Mesodermal cell (in vitro differentiated cells): ENCODE results near the gene ZGLP1. TPM values are rescaled to one million over a fixed set of nuclear protein-coding genes. Genes with fewer than 3 reads are reported as not detected.

Experiments used
- H3K27ac ChIP-seq: 2 replicates; pipeline ENCODE4 v1.7.0; 2013; ENCODE audit warnings: mild to moderate bottlenecking, low read depth, low read length, moderate library complexity; ENCODE audit not compliant: severe bottlenecking
- H3K36me3 ChIP-seq: 2 replicates; pipeline ENCODE4 v1.7.1; 2013; ENCODE audit warnings: mild to moderate bottlenecking, low read length, moderate library complexity; ENCODE audit not compliant: control insufficient read depth, insufficient read depth
- H3K4me1 ChIP-seq: one replicate; pipeline ENCODE4 v1.7.1; 2013; ENCODE audit warnings: mild to moderate bottlenecking, low read length; ENCODE audit not compliant: insufficient read depth, control insufficient read depth, poor library complexity, severe bottlenecking
- H3K4me3 ChIP-seq: 2 replicates; pipeline ENCODE4 v1.7.0; 2013; ENCODE audit warnings: low read length, control low read depth, mild to moderate bottlenecking; ENCODE audit not compliant: insufficient read depth, poor library complexity, severe bottlenecking; ENCODE audit errors: extremely low read depth
- H3K9me3 ChIP-seq: 2 replicates; pipeline ENCODE4 v1.7.1; 2013; ENCODE audit warnings: mild to moderate bottlenecking, low read length, moderate library complexity; ENCODE audit not compliant: control insufficient read depth
- WGBS, 2 experiments: methylation state at CpG; one replicate each; pipeline ENCODE4 v1.1.5; 2013; ENCODE audit warnings: missing lambda C conversion rate in 2 of 2; ENCODE audit not compliant: insufficient coverage in 2 of 2; 5-methylcytosine and 5-hydroxymethylcytosine counted together
- polyA plus RNA-seq, 2 experiments: library from polyadenylated mRNA; stranded (reverse); fragments of 50-300 nt; gene quantifications; one replicate each; pipeline ENCODE4 v1.2.3, GENCODE V29; 2013

Gene ZGLP1
- polyA plus RNA-seq (2013, experiment 1 of 2) = 5.6 TPM
- polyA plus RNA-seq (2013, experiment 2 of 2) = 1.7 TPM

DNA sequence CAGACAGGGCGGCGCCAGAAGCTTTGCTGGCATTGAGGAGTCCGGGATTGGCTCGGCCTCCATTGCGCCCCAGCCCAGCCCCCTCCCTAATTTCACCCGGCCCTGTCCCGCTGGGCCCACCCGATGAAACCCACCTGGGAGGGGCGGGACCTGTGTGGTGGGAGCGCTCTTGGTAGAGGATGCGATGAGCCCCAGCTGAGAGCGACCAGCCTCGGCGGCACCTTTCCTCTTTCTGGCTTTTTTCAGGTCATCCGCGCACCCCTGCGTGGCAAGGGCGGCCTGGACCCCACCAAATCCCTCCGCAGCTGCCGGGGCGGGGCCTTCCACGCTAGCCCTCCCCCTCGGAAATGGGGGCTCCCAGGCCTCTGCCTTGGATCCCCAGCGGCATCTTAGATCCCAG is at the start of gene ZGLP1:
Gene ZGLP1 (minus strand): TSS at position 393 of the 400 bp plus-strand sequence.
- peaks cover 5% of the 10 kb centered on the region for H3K4me1 ChIP-seq

DNA sequence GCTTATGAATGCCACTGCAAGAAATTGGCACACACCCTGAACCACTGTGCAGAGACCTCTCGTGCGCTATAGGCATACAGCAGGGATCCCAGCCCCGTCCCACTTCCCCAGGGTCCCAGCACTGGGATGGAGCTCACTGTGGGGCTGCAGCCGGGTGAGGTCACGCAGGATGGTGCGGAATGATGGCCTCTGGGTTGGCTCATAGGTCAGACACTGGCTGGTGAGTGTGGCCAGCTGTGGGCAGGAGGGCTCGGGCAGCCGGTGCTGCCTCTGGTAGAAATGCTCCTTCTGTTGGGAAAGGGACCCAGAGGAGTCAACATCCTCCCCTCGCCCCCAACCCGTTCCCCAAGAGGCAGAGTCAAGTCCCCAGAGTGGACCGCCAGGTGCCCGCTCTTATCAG is 46.8 kb upstream of the ZGLP1 start:
- H3K9me3 ChIP-seq = no peaks in the 10 kb centered on the region
- 96 to 97% methylated on average over 10 to 12 of the region's 12 CpGs for WGBS, 2 experiments
- no peak overlapping the region for H3K4me3 ChIP-seq
- no peak overlapping the region for H3K27ac ChIP-seq
- peaks cover 5% of the 10 kb centered on the region for H3K4me1 ChIP-seq
- H3K36me3 ChIP-seq = peaks cover 53% of the 10 kb centered on the region

More for the DNA sequence above, at the start of gene ZGLP1:
- Histone ChIP-seq H3K36me3 (peaks cover 20% of the 10 kb centered on the region), H3K9me3 (no peaks in the 10 kb centered on the region), H3K4me3 (no peak within 1 kb of the TSS), H3K27ac (no peak within 1 kb of the TSS)
- WGBS, 2 experiments = 93 to 94% methylated on average over 21 to 22 of the region's 24 CpGs

DNA sequence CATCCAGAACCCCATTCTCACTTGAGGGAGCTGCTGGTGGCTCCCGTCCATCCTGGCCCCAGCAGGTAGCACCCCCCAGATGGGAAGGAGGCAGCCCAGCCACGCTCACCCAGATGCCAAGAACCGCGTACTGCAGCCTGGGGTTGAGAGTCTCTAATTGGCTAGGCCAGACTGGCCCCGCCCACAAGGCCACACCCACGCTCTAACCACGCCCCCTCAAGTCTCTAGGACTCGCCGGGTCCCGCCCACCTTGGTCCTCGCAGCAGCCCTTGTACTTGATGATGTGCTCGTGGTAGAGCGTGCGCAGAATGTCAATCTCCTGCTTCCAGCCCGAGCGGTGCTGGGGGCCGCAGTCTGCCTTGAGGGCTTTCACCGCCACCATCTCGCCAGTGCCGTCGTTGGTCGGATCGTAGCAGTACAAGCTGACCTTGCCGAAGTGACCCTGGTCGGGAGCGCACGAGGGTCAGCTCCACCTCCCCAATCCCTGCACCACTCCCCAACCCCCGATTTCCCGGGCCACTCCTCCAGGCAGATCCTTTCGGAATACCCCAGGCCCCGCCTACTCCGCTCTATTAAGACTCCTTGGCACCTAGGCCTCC is 44.3 kb upstream of the ZGLP1 start:
- peak overlapping the region; percentile 41 for H3K27ac ChIP-seq
- H3K4me1 ChIP-seq = peaks cover 5% of the 10 kb centered on the region
- H3K9me3 ChIP-seq = no peaks in the 10 kb centered on the region
- peaks cover 52% of the 10 kb centered on the region for H3K36me3 ChIP-seq
- WGBS, 2 experiments = 61 to 62% methylated on average over 28 to 32 of the region's 32 CpGs
- H3K4me3 ChIP-seq = peak overlapping the region; percentile 14

DNA sequence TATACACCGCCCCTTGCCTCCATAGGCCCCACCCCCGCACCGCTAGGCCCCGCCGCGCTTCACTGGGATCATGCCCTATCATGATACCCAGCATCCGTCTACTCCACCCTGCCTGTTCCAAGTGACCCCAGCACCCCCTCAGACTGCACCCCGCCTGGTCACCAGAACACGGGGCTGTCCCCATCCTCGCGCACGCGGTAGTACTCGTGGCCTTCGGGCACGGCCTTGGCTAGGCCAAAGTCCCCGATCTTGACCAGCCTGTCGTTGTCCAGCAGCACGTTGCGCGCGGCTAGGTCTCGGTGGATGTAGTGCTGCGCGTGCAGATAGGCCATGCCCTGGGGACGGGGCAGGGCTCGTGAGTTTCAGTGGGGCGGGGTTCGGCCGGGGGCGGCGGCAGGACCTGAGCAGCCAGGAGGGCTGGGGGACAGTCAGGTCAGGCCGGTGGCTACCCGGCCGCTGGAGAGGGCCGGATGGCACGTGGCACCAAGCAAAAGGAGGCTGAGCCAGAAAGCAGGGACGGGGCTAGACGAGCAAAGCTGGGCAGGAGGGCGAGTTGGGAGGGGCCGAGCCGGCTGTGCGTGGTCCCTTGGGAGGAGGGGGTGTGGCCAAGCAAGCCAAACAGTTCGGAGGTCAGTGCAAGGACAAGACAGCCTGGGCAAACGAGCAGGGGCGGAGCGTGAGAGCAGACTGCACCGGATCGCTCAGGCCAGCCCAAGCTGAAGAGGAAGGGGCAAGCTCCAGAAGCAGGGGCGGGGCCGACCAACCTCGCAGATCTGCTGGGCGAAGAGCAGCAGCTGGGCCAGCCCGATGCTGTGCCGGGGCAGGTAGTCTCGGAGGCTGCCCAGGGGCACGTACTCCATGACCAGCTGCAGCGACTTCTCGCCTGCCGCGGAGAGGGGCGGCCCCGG is 43.4 kb upstream of the ZGLP1 start:
- Histone ChIP-seq H3K27ac (peak overlapping the region; percentile 53), H3K36me3 (peaks cover 46% of the 10 kb centered on the region), H3K4me1 (peaks cover 5% of the 10 kb centered on the region), H3K4me3 (peak overlapping the region; percentile 14), H3K9me3 (no peaks in the 10 kb centered on the region)
- WGBS, 2 experiments = 52 to 55% methylated on average over 56 to 61 of the region's 63 CpGs

GRCh38 chr19:10346509-10346908 is 36.9 kb upstream of the ZGLP1 start:
- Histone ChIP-seq H3K9me3 (no peaks in the 10 kb centered on the region), H3K27ac (no peak overlapping the region), H3K4me1 (no peaks in the 10 kb centered on the region), H3K36me3 (peaks cover 7% of the 10 kb centered on the region), H3K4me3 (no peak overlapping the region)
- WGBS, 2 experiments = 92 to 95% methylated on average over 9 to 10 of the region's 10 CpGs

DNA sequence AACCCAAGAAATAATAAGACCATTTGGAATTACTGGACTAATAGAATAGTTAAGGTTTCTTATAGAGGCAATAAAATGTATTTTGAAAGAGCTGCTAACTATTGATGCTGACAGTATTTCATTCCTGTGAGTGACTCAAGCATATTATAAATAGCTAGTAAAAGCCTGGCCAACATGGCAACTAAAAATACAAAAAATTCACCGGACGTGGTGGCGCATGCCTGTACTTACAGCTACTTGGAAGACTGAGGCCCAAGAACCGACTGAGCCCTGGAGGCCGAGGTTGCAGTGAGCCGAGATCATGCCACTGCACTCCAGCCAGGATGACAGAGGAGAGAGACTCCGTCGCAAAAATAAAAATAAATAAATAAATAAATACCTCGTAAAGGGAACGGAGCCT is 35.2 kb upstream of the ZGLP1 start:
- WGBS, 2 experiments = 86 to 100% methylated on average over 4 to 5 of the region's 10 CpGs
- no peak overlapping the region for H3K4me3 ChIP-seq

DNA sequence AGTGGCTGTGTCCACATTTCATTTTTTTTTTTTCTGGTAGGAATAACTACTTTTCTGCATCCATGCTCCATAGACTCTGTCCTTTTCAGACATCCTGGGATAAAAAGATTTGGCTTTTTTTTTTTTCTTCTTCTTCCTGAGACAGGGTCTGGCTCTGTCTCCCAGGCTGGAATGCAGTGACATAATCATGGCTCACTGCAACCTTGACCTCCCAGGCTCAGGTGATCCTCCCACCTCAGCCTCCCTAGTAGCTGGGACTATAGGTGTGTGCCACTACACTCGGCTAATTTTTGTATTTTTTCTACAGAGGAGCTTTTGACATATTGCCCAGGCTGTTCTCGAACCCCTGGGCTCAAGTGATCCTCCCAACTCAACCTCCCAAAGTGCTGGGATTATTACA is 33.9 kb upstream of the ZGLP1 start:
- Histone ChIP-seq H3K4me3 (no peak overlapping the region), H3K36me3 (no peaks in the 10 kb centered on the region), H3K4me1 (no peaks in the 10 kb centered on the region), H3K27ac (no peak overlapping the region), H3K9me3 (no peaks in the 10 kb centered on the region)
- WGBS, 2 experiments = no CpG with 5 or more reads among the region's 2 CpGs

More for the DNA sequence above, 35.2 kb upstream of the ZGLP1 start:
- Histone ChIP-seq H3K27ac (no peak overlapping the region), H3K9me3 (no peaks in the 10 kb centered on the region), H3K4me1 (no peaks in the 10 kb centered on the region), H3K36me3 (no peaks in the 10 kb centered on the region)

DNA sequence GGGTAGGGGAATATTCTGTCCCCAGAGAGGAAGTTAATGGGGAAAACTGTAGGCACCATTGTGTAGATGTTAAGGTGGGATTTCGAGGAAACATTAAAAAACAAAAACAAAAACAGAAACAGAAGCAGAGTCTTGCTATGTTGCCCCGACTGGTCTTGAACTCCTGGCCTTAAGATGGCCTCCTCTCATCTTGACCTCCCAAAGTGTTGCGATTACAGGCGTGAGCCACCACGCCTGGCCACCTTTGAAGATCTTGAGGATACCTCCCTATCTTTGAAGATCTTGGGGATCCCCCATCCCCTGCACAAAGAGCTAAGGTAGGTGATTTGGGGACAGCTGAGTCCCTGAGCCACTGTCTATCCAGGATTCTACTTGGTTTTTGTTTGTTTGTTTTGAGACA is 30.4 kb upstream of the ZGLP1 start:
- WGBS, 2 experiments = 93 to 100% methylated on average over 2 to 5 of the region's 5 CpGs

GRCh38 chr19:10339380-10339960 is 29.9 kb upstream of the ZGLP1 start, which contains the start of gene ICAM3:
Gene ICAM3, minus strand, starts transcription at chr19:10339624. Its CDS starts 10 bp downstream, at chr19:10339614.
- Histone ChIP-seq H3K36me3 (no peaks in the 10 kb centered on the region), H3K4me3 (no peak within 1 kb of the TSS), H3K27ac (no peak within 1 kb of the TSS), H3K4me1 (no peaks in the 10 kb centered on the region), H3K9me3 (no peaks in the 10 kb centered on the region)
- 67 to 70% methylated on average over 4 to 14 of the region's 14 CpGs for WGBS, 2 experiments

More for the DNA sequence above, 30.4 kb upstream of the ZGLP1 start:
- H3K27ac ChIP-seq = no peak overlapping the region
- H3K9me3 ChIP-seq = no peaks in the 10 kb centered on the region
- no peak overlapping the region for H3K4me3 ChIP-seq
- no peaks in the 10 kb centered on the region for H3K4me1 ChIP-seq
- no peaks in the 10 kb centered on the region for H3K36me3 ChIP-seq

- WGBS, 2 experiments = 85 to 87% methylated on average over 4 to 5 of the region's 6 CpGs
- Histone ChIP-seq H3K27ac (no peak overlapping the region), H3K36me3 (no peaks in the 10 kb centered on the region), H3K4me1 (no peaks in the 10 kb centered on the region), H3K4me3 (no peak overlapping the region), H3K9me3 (no peaks in the 10 kb centered on the region)
Measured at GRCh38 chr19:10338940-10339339, 29.3 kb upstream of the ZGLP1 start.
